ENCODE measurements around the gene TMEM170B.

TMEM170B gene

GRCh38 chr6:11618533-11618932, 81.0 kb downstream of the TMEM170B start:
- peak in 1 of 5 donors; percentile 10 for DNase-seq

DNA sequence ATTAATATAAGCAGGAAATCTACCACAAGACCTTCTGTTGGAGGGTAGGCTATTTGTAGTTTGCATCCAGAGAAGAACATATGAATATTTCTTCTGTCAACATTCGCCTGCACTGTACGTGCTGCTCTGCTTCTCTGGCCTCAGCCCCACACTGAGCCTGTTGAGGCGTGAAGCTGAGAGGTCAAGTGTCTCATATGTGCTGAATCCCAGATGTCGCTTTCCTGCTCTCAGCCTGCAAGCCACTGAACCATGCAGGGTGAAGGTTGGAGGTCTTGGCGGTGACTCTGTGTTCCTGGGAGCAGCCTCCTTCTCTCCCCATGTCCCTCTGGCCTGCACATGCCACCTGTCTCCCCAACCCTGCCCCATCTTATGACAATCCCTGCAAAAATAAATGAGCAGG, 83.6 kb downstream of the TMEM170B start:
- no peak for DNase-seq

DNA sequence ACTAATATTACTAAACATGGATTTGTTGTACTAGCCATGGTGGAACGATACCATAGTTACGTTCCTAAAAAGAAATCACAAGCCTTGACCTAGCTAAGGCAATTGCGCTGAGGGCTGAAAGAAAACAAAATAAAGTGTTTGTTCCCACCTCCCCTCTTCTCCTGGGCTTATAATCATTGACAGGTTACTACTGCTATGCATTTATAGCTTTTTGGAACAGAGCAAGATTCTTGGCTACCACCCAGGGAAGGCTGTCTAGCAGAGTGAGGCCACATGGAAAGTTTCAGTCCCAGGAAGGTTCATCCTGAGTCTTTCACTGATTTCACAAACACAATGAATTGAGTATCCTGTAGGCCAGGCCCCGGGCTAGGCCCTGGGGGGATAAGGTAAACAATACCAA, 84.6 kb downstream of the TMEM170B start:
- DNase-seq: no peak

- no peak for DNase-seq
Measured at GRCh38 chr6:11623272-11623671, 85.7 kb downstream of the TMEM170B start.

GRCh38 chr6:11625302-11625701, 87.8 kb downstream of the TMEM170B start:
- no peak for DNase-seq

DNA sequence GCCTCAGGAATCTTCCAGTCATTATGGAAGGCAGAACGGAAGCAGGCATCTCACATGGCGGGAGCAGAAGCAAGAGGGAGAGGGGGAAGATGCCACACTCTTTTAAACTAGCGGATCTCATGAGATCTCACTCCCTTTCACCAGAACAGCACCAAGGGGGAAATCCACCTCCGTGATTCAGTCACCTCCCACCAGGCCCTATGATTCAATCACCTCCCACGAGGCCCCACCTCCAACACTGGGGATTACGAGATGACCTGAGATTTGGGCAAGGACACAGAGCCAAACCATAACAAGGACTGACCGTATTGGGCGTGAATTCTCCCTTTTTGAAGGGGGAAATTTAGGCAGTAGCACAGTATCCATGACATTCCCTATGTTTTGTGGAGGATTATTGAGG, 88.8 kb downstream of the TMEM170B start:
- DNase-seq: no peak

GRCh38 chr6:11628562-11628961, 91.0 kb downstream of the TMEM170B start:
- no peak for DNase-seq

- DNase-seq: no peak
Measured at GRCh38 chr6:11631008-11631407, 93.5 kb downstream of the TMEM170B start.

- DNase-seq: no peak
Measured at GRCh38 chr6:11631539-11631938, 94.0 kb downstream of the TMEM170B start.

DNA sequence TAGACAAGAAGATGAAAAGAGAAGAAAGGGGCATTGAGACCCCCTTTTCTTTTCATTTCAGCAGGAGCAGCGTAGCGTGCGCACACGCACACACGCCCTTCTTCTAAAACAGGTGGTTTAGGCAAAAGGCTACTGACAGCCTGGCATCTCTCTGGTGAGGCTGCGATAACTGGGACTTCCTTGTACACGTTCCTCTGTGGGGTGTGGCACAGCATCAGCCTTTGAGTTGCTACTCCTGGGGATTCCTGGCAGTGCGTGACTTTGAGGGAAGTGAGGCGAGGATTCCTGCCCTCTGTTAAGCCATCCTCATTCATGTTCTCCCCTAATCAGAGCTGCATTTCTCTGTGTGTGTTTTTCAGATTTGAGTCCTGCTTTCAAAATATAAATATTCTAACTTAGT, 94.7 kb downstream of the TMEM170B start:
- DNase-seq: no peak

DNA sequence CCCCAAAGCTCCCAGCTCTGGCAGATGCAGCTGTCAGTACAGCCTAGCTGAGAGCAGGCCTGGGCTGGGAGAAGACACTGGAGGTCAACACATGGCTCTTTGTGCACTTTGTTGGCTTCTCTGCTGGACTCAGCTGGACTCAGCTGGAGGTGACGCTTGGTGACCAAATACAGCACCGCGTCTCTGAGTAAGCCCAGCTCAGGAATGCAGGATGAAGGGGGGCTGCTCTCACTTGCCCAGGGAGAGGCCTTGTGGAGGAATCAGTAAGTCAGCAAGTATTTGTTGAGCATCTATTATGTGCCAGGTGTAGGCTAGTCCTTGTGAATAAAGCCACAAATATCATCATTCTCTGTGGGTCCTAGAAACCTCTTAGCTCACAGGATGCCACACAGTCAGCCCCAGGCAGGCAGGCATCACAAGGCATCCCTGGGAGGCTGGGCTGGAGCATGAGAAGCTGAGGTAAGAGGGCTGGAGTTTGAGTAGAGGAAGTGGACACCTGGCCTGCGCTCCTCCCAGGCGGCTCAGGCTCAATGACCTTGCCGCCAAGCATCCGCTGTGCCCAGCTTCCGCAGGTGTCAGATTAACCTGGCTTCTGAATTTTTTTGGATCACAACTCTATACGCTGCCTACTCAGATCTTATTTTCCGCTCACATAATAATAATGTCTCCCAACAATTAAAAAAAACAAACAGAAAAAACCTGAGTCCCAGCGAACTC, 95.4 kb downstream of the TMEM170B start:
- no peak for DNase-seq

Data from T-helper 1 cell (primary cell).